ENCODE data around the gene NUP188.

NUP188 gene

GRCh38 chr9:128927731-128928411 is 19.6 kb upstream of the NUP188 start:
- Histone ChIP-seq H3K36me3 (ENCODE audit: insufficient read depth, insufficient read length, low read length) (peaks cover 3% of the 10 kb centered on the region), H3K9me3 (ENCODE audit: insufficient read depth, low read length) (no peaks in the 10 kb centered on the region), H3K27me3 (ENCODE audit: insufficient read depth, insufficient read length) (no peaks in the 10 kb centered on the region), H3K9ac (ENCODE audit: insufficient read length, low read depth) (peak overlapping the region; percentile 52), H3K4me1 (ENCODE audit: insufficient read depth, insufficient read length) (no peaks in the 10 kb centered on the region), H3K4me3 (ENCODE audit: insufficient read length, low read depth) (no peak overlapping the region)
- no peak for TF ChIP-seq YY1 (IDR thresholded peaks at IDR 0.05; ENCODE audit: insufficient read depth, insufficient read length)
- no peak for TF ChIP-seq ZNF274 (IDR thresholded peaks at IDR 0.05; ENCODE audit: low read depth, low read length)
- TF ChIP-seq SUZ12 (IDR thresholded peaks at IDR 0.05; ENCODE audit: extremely low read depth, insufficient read depth, insufficient read length), result no peak
- DNase-seq (ENCODE audit: low read depth, low spot score), result peak; percentile 72

GRCh38 chr9:128928624-128929023 is 18.9 kb upstream of the NUP188 start:
- no peaks in the 10 kb centered on the region for H3K27me3 ChIP-seq (ENCODE audit: insufficient read depth, insufficient read length)
- DNase-seq (ENCODE audit: low read depth, low spot score), result no peak
- H3K9ac ChIP-seq (ENCODE audit: insufficient read length, low read depth), result no peak overlapping the region
- H3K4me3 ChIP-seq (ENCODE audit: insufficient read length, low read depth), result no peak overlapping the region
- H3K36me3 ChIP-seq (ENCODE audit: insufficient read depth, insufficient read length, low read length), result peaks cover 5% of the 10 kb centered on the region
- no peaks in the 10 kb centered on the region for H3K4me1 ChIP-seq (ENCODE audit: insufficient read depth, insufficient read length)
- H3K9me3 ChIP-seq (ENCODE audit: insufficient read depth, low read length), result no peaks in the 10 kb centered on the region
- no peak for TF ChIP-seq YY1 (IDR thresholded peaks at IDR 0.05; ENCODE audit: insufficient read depth, insufficient read length)
- TF ChIP-seq SUZ12 (IDR thresholded peaks at IDR 0.05; ENCODE audit: extremely low read depth, insufficient read depth, insufficient read length), result no peak
- no peak for TF ChIP-seq ZNF274 (IDR thresholded peaks at IDR 0.05; ENCODE audit: low read depth, low read length)

- no peak for DNase-seq (ENCODE audit: low read depth, low spot score)
- H3K27me3 ChIP-seq (ENCODE audit: insufficient read depth, insufficient read length), result no peaks in the 10 kb centered on the region
- no peak overlapping the region for H3K4me3 ChIP-seq (ENCODE audit: insufficient read length, low read depth)
- H3K9me3 ChIP-seq (ENCODE audit: insufficient read depth, low read length), result no peaks in the 10 kb centered on the region
- peaks cover 9% of the 10 kb centered on the region for H3K36me3 ChIP-seq (ENCODE audit: insufficient read depth, insufficient read length, low read length)
- H3K4me1 ChIP-seq (ENCODE audit: insufficient read depth, insufficient read length), result no peaks in the 10 kb centered on the region
- H3K9ac ChIP-seq (ENCODE audit: insufficient read length, low read depth), result no peak overlapping the region
- TF ChIP-seq ZNF274 (IDR thresholded peaks at IDR 0.05; ENCODE audit: low read depth, low read length) (no peak), YY1 (IDR thresholded peaks at IDR 0.05; ENCODE audit: insufficient read depth, insufficient read length) (no peak), SUZ12 (IDR thresholded peaks at IDR 0.05; ENCODE audit: extremely low read depth, insufficient read depth, insufficient read length) (no peak)
Measured at GRCh38 chr9:128929560-128929959, 17.9 kb upstream of the NUP188 start.

GRCh38 chr9:128933731-128934130 is 13.8 kb upstream of the NUP188 start:
- TF ChIP-seq YY1 (IDR thresholded peaks at IDR 0.05; ENCODE audit: insufficient read depth, insufficient read length), result no peak
- no peak for TF ChIP-seq SUZ12 (IDR thresholded peaks at IDR 0.05; ENCODE audit: extremely low read depth, insufficient read depth, insufficient read length)
- TF ChIP-seq ZNF274 (IDR thresholded peaks at IDR 0.05; ENCODE audit: low read depth, low read length), result no peak
- no peaks in the 10 kb centered on the region for H3K9me3 ChIP-seq (ENCODE audit: insufficient read depth, low read length)
- H3K4me1 ChIP-seq (ENCODE audit: insufficient read depth, insufficient read length), result no peaks in the 10 kb centered on the region
- no peak overlapping the region for H3K9ac ChIP-seq (ENCODE audit: insufficient read length, low read depth)
- peaks cover 11% of the 10 kb centered on the region for H3K36me3 ChIP-seq (ENCODE audit: insufficient read depth, insufficient read length, low read length)
- H3K4me3 ChIP-seq (ENCODE audit: insufficient read length, low read depth), result no peak overlapping the region
- H3K27me3 ChIP-seq (ENCODE audit: insufficient read depth, insufficient read length), result no peaks in the 10 kb centered on the region
- no peak for DNase-seq (ENCODE audit: low read depth, low spot score)

- TF ChIP-seq ZNF274 (IDR thresholded peaks at IDR 0.05; ENCODE audit: low read depth, low read length) (no peak), YY1 (IDR thresholded peaks at IDR 0.05; ENCODE audit: insufficient read depth, insufficient read length) (no peak), SUZ12 (IDR thresholded peaks at IDR 0.05; ENCODE audit: extremely low read depth, insufficient read depth, insufficient read length) (no peak)
- Histone ChIP-seq H3K4me1 (ENCODE audit: insufficient read depth, insufficient read length) (peaks cover 11% of the 10 kb centered on the region), H3K27me3 (ENCODE audit: insufficient read depth, insufficient read length) (no peaks in the 10 kb centered on the region), H3K9me3 (ENCODE audit: insufficient read depth, low read length) (no peaks in the 10 kb centered on the region), H3K36me3 (ENCODE audit: insufficient read depth, insufficient read length, low read length) (peaks cover 16% of the 10 kb centered on the region), H3K9ac (ENCODE audit: insufficient read length, low read depth) (no peak overlapping the region), H3K4me3 (ENCODE audit: insufficient read length, low read depth) (no peak overlapping the region)
- DNase-seq (ENCODE audit: low read depth, low spot score), result no peak
Measured at GRCh38 chr9:128936171-128936865, 11.2 kb upstream of the NUP188 start.

GRCh38 chr9:128937310-128938165 is 10.0 kb upstream of the NUP188 start:
- peak overlapping the region; percentile 6 for H3K9ac ChIP-seq (ENCODE audit: insufficient read length, low read depth)
- DNase-seq (ENCODE audit: low read depth, low spot score), result no peak
- H3K4me3 ChIP-seq (ENCODE audit: insufficient read length, low read depth), result no peak overlapping the region
- H3K4me1 ChIP-seq (ENCODE audit: insufficient read depth, insufficient read length), result peaks cover 15% of the 10 kb centered on the region
- TF ChIP-seq YY1 (IDR thresholded peaks at IDR 0.05; ENCODE audit: insufficient read depth, insufficient read length) (no peak), SUZ12 (IDR thresholded peaks at IDR 0.05; ENCODE audit: extremely low read depth, insufficient read depth, insufficient read length) (no peak), ZNF274 (IDR thresholded peaks at IDR 0.05; ENCODE audit: low read depth, low read length) (no peak)
- peaks cover 26% of the 10 kb centered on the region for H3K36me3 ChIP-seq (ENCODE audit: insufficient read depth, insufficient read length, low read length)
- H3K27me3 ChIP-seq (ENCODE audit: insufficient read depth, insufficient read length), result no peaks in the 10 kb centered on the region
- H3K9me3 ChIP-seq (ENCODE audit: insufficient read depth, low read length), result no peaks in the 10 kb centered on the region

All from NT2/D1 (cell line).